Measurements from ENCODE around the gene MAP1LC3C.

DNA sequence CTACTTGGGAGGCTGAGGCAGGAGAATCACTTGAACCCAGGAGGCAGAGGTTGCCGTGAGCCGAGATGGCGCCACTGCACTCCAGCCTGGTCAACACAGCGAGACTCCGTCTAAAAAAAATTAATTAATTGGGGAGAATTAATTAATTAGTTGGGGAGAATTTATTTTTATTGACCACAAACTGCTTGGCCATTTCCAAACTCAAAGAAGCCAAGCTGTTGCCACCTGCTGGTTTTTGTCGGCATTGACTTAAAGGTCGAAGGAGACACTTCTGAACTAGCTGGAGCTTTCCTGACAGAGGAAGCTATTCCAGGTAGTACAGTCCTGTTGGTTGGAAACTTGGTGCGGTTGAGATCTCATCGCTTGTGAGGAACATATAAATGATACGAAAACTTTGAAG, 13.1 kb downstream of the MAP1LC3C start:
- no peak for TF ChIP-seq EZH2 (IDR thresholded peaks at IDR 0.05)
- TF ChIP-seq POLR2AphosphoS5 (IDR thresholded peaks at IDR 0.05; ENCODE audit: borderline replicate concordance, low read depth, low read length), result no peak
